OCI-LY3 (cell line): Measurements from ENCODE around the gene CDKN2C.

ENCODE experiments used
- CTCF ChIP-seq: fragments of 200-600, 300-600 bp; sonication (generic); IDR thresholded peaks from 2 replicates; pipeline ENCODE4 v1.5.1; 2014; ENCODE audit warnings: antibody characterized with exemption, low read length, low read depth
- EZH2phosphoT487 ChIP-seq: fragments of 200-600 bp; shearing (Covaris generic); IDR thresholded peaks from 2 replicates; pipeline ENCODE4 v1.6.1; 2018; ENCODE audit warnings: antibody characterized with exemption, mixed run types, low read depth

- no peak for TF ChIP-seq CTCF
- TF ChIP-seq EZH2phosphoT487, result no peak
Measured at GRCh38 chr1:50977575-50978143, 7.6 kb downstream of the CDKN2C start.
